Left lung (tissue), 10 donors: Measurements from ENCODE around the gene CCDC71L. TPM values are rescaled to one million over a fixed set of nuclear protein-coding genes. Genes with fewer than 3 reads are reported as not detected.

Source experiments
- ATAC-seq: fragments of 200-7000 bp; cut with Tn5 transposase; one replicate; pipeline ENCODE4 v1.9.1; 2020; ENCODE audit warnings: moderate library complexity
- DNase-seq, 4 donors: peaks; one replicate each; pipeline ENCODE4 v3.0.0-alpha.2; 2013 to 2020
- H3K27ac ChIP-seq, 2 donors: fragments of 200-600 bp; sonication (generic) in 1 of 2; one replicate each; pipeline versions ENCODE4 v1.5.0 to v1.8.0; 2020 to 2021
- H3K27me3 ChIP-seq, 2 donors: fragments of 200-600 bp; sonication (generic) in 1 of 2; one replicate each; pipeline versions ENCODE4 v1.5.0 to v1.8.0; 2020 to 2021
- H3K36me3 ChIP-seq, 2 donors: fragments of 200-600 bp; sonication (generic) in 1 of 2; one replicate each; pipeline versions ENCODE4 v1.5.0 to v1.8.0; 2020 to 2021
- H3K4me1 ChIP-seq, 2 donors: fragments of 200-600 bp; one replicate each; pipeline ENCODE4 v1.8.0; 2021
- H3K4me3 ChIP-seq, 2 donors: fragments of 200-600 bp; sonication (generic) in 1 of 2; one replicate each; pipeline versions ENCODE4 v1.5.0 to v1.8.0; 2020 to 2021; ENCODE audit warnings: mild to moderate bottlenecking in 1 of 2
- H3K9me3 ChIP-seq, 2 donors: fragments of 200-600 bp; sonication (generic) in 1 of 2; one replicate each; pipeline versions ENCODE4 v1.5.0 to v1.8.0; 2020 to 2021
- CTCF ChIP-seq, 2 donors: fragments of 200-600 bp; sonication (generic) in 1 of 2; IDR thresholded peaks; one replicate each; pipeline versions ENCODE4 v1.5.0 to v1.8.0; 2021; ENCODE audit warnings: antibody characterized with exemption in 2 of 2
- intact Hi-C, 2 donors: fragments of 100-400 bp; cut with DNase I; formaldehyde crosslinking; loops; one replicate each; pipeline versions ENCODE4 v1.11.2 to v1.14.2; 2022
- polyA plus RNA-seq, 6 donors: library from polyadenylated mRNA; unstranded; fragments of 120-200 nt; gene quantifications; one replicate each; pipeline ENCODE4 v1.2.1, GENCODE V29; 2013; ENCODE audit not compliant: insufficient read length in 6 of 6
- total RNA-seq, 2 donors: library from RNA; stranded (reverse); fragmentation: NEBNext Ultra II Directional; extraction: Animal tissue kit (Norgen Biotek cat#: 25700); gene quantifications; one replicate each; pipeline ENCODE4 v1.2.1, GENCODE V29; 2021
- donor health status: DM: no; HTN: yes; CAD: no.
- donor health status: DM: no; HTN: no; CAD: no.

The CCDC71L gene
- total and polyA plus RNA-seq, 8 donors: 5.7 to 27.1 (median 7.5) TPM

- intact Hi-C loops: no loop called here
- H3K4me3 ChIP-seq: no peak overlapping the region
- H3K9me3 ChIP-seq: no peaks in the 10 kb centered on the region
- H3K36me3 ChIP-seq: no peaks in the 10 kb centered on the region
- no peak overlapping the region for H3K27ac ChIP-seq
- H3K27me3 ChIP-seq: no peaks in the 10 kb centered on the region
- no peak for DNase-seq
- no peak for TF ChIP-seq CTCF (IDR thresholded peaks at IDR 0.05)
- no peaks in the 10 kb centered on the region for H3K4me1 ChIP-seq
- ATAC-seq: no peak
Measured at GRCh38 chr7:106646256-106646655, 14.7 kb downstream of the CCDC71L start.

- no peak overlapping the region for H3K27ac ChIP-seq
- intact Hi-C loops: no loop called here
- no peaks in the 10 kb centered on the region for H3K36me3 ChIP-seq
- no peak overlapping the region for H3K4me3 ChIP-seq
- no peaks in the 10 kb centered on the region for H3K4me1 ChIP-seq
- DNase-seq (no peak), ATAC-seq (peak; percentile 44)
- no peaks in the 10 kb centered on the region for H3K9me3 ChIP-seq
- no peak for TF ChIP-seq CTCF (IDR thresholded peaks at IDR 0.05)
- H3K27me3 ChIP-seq: no peaks in the 10 kb centered on the region
Measured at GRCh38 chr7:106644999-106645398, 16.0 kb downstream of the CCDC71L start.

GRCh38 chr7:106643216-106644000 is 17.6 kb downstream of the CCDC71L start:
- Histone ChIP-seq H3K4me1 (no peaks in the 10 kb centered on the region), H3K27me3 (no peaks in the 10 kb centered on the region), H3K9me3 (no peaks in the 10 kb centered on the region), H3K27ac (no peak overlapping the region), H3K36me3 (no peaks in the 10 kb centered on the region), H3K4me3 (no peak overlapping the region)
- intact Hi-C loops: no loop called here
- TF ChIP-seq CTCF (IDR thresholded peaks at IDR 0.05): no peak
- ATAC-seq (no peak), DNase-seq (no peak)

- ATAC-seq: no peak
- no peaks in the 10 kb centered on the region for H3K9me3 ChIP-seq
- no peak for DNase-seq
- H3K4me3 ChIP-seq: no peak overlapping the region
- no peaks in the 10 kb centered on the region for H3K36me3 ChIP-seq
- no peaks in the 10 kb centered on the region for H3K27me3 ChIP-seq
- no peak for TF ChIP-seq CTCF (IDR thresholded peaks at IDR 0.05)
- intact Hi-C loops: no loop called here
- no peak overlapping the region for H3K27ac ChIP-seq
- no peaks in the 10 kb centered on the region for H3K4me1 ChIP-seq
Measured at GRCh38 chr7:106641416-106641815, 19.5 kb downstream of the CCDC71L start.

- H3K4me3 ChIP-seq: no peak overlapping the region
Measured at GRCh38 chr7:106640368-106641141, 20.4 kb downstream of the CCDC71L start.

More at GRCh38 chr7:106640368-106641141, 20.4 kb downstream of the CCDC71L start:
- H3K36me3 ChIP-seq: no peaks in the 10 kb centered on the region
- H3K4me1 ChIP-seq: no peaks in the 10 kb centered on the region
- H3K27me3 ChIP-seq: no peaks in the 10 kb centered on the region
- DNase-seq: no peak
- TF ChIP-seq CTCF (IDR thresholded peaks at IDR 0.05): no peak
- ATAC-seq: no peak
- no peaks in the 10 kb centered on the region for H3K9me3 ChIP-seq
- no peak overlapping the region for H3K27ac ChIP-seq
- intact Hi-C loops: no loop called here
